ENCODE results near the gene RNF112. TPM values are rescaled to one million over a fixed set of nuclear protein-coding genes. Genes with fewer than 3 reads are reported as not detected.

RNF112 gene
- total and polyA plus RNA-seq, 2 of the 13 experiments (the other 11 are each of a cell fraction or from before 2014, with no cell fraction given) = 0.05 TPM; not detected in 1

- TF ChIP-seq STAT6 (CRISPR knock-in tag; IDR thresholded peaks at IDR 0.05; ENCODE audit: borderline replicate concordance) = no peak
- TF ChIP-seq ZNF205 (CRISPR knock-in tag; IDR thresholded peaks at IDR 0.05) = 0 out of 2 replicates have a peak, but pooled peaks have one; percentile 33
- 0 out of 2 replicates have a peak, but pooled peaks have one; percentile 42 for TF ChIP-seq ZKSCAN8 (CRISPR knock-in tag; IDR thresholded peaks at IDR 0.05; ENCODE audit: borderline replicate concordance)
- TF ChIP-seq PHF8 (CRISPR knock-in tag; IDR thresholded peaks at IDR 0.05) = 0 out of 2 replicates have a peak, but pooled peaks have one; percentile 20
- TF ChIP-seq KDM6A (CRISPR knock-in tag; IDR thresholded peaks at IDR 0.05; ENCODE audit: low read depth) = 0 out of 2 replicates have a peak, but pooled peaks have one; percentile 23
- peak; percentile 47; the same call in 1 of the 2 replicates for TF ChIP-seq KDM5B (CRISPR knock-in tag; IDR thresholded peaks at IDR 0.05; ENCODE audit: borderline replicate concordance)
- TF ChIP-seq RXRB (CRISPR knock-in tag; IDR thresholded peaks at IDR 0.05; ENCODE audit: borderline replicate concordance) = 0 out of 2 replicates have a peak, but pooled peaks have one; percentile 36
- no peak for TF ChIP-seq SP5 (CRISPR knock-in tag; IDR thresholded peaks at IDR 0.05; ENCODE audit: borderline replicate concordance, low read depth)
- no peak; the same call in 1 of the 2 replicates for TF ChIP-seq ZNF598 (CRISPR knock-in tag; IDR thresholded peaks at IDR 0.05; ENCODE audit: borderline replicate concordance)
- TF ChIP-seq KDM3A (CRISPR knock-in tag; IDR thresholded peaks at IDR 0.05; ENCODE audit: low read depth) = 0 out of 2 replicates have a peak, but pooled peaks have one; percentile 14
- peak; percentile 81 for TF ChIP-seq PATZ1 (CRISPR knock-in tag; IDR thresholded peaks at IDR 0.05)
- peak; percentile 75 for TF ChIP-seq PAXIP1 (CRISPR knock-in tag; conservative IDR thresholded peaks at IDR 0.05)
- 0 out of 2 replicates have a peak, but pooled peaks have one; percentile 47 for TF ChIP-seq PHF21A (CRISPR knock-in tag; IDR thresholded peaks at IDR 0.05)
- TF ChIP-seq HIC2 (CRISPR knock-in tag; IDR thresholded peaks at IDR 0.05; ENCODE audit: low read depth) = peak; percentile 72; the same call in 1 of the 2 replicates
- peak; percentile 30; the same call in 1 of the 2 replicates for TF ChIP-seq GATAD2A (CRISPR knock-in tag; IDR thresholded peaks at IDR 0.05)
- 0 out of 2 replicates have a peak, but pooled peaks have one; percentile 30 for TF ChIP-seq ZNF644 (CRISPR knock-in tag; IDR thresholded peaks at IDR 0.05; ENCODE audit: low read depth)
- TF ChIP-seq RBAK (CRISPR knock-in tag; IDR thresholded peaks at IDR 0.05) = no peak
- no peak for TF ChIP-seq SATB2 (CRISPR knock-in tag; IDR thresholded peaks at IDR 0.05)
- TF ChIP-seq HNF4A (CRISPR knock-in tag; IDR thresholded peaks at IDR 0.05) = peak; percentile 86
Observed at GRCh38 chr17:19364699-19365498, 46.1 kb upstream of the RNF112 start (continued).

Measured in HepG2 (cell line).